Gastrocnemius medialis (tissue), 4 donors: Measurements from ENCODE around the gene NNT. TPM values are rescaled to one million over a fixed set of nuclear protein-coding genes. Genes with fewer than 3 reads are reported as not detected.

Experiments
- ATAC-seq, 2 donors: fragments of 150-250 bp; one replicate each; pipeline ENCODE4 v1.9.1; 2016
- DNase-seq, 2 donors: peaks; one replicate each; pipeline ENCODE4 v3.0.0-alpha.2; 2019
- H3K27ac ChIP-seq, 4 donors: fragments of 200-600 bp; sonication (generic); 1 replicate in 1 of 4; 2 replicates in 3 of 4; pipeline ENCODE4 v1.5.1; 2016 to 2018; ENCODE audit warnings: mild to moderate bottlenecking in 2 of 4, moderate library complexity in 1 of 4
- H3K27me3 ChIP-seq, 3 donors: fragments of 200-600 bp; sonication (generic) in 2 of 3; 1 replicate in 1 of 3; 2 replicates in 2 of 3; pipeline versions ENCODE4 v1.5.1 to v1.6.0; 2016 to 2019; ENCODE audit warnings: mild to moderate bottlenecking in 1 of 3, moderate library complexity in 1 of 3
- H3K36me3 ChIP-seq, 2 donors: fragments of 200-600 bp; sonication (generic) in 1 of 2; one replicate each; pipeline ENCODE4 v1.5.1; 2017 to 2018
- H3K4me1 ChIP-seq, 2 donors: fragments of 200-600 bp; sonication (generic) in 1 of 2; one replicate each; pipeline ENCODE4 v1.5.1; 2016 to 2017; ENCODE audit warnings: mild to moderate bottlenecking in 2 of 2
- H3K4me3 ChIP-seq, 4 donors: fragments of 200-600 bp; sonication (generic) in 3 of 4; 1 replicate in 1 of 4; 2 replicates in 3 of 4; pipeline ENCODE4 v1.5.1; 2016 to 2019; ENCODE audit warnings: mild to moderate bottlenecking in 2 of 4
- H3K9me3 ChIP-seq, 3 donors: fragments of 200-600 bp; sonication (generic) in 2 of 3; 1 replicate in 1 of 3; 2 replicates in 2 of 3; pipeline ENCODE4 v1.5.1; 2016 to 2019
- CTCF ChIP-seq, 5 experiments: fragments of 450-650 bp in 3 of 5; fragments of 200-600 bp in 2 of 5; sonication (generic) in 2 of 5; IDR thresholded peaks in 4 of 5; conservative IDR thresholded peaks in 1 of 5; 1 replicate in 4 of 5; 2 replicates in 1 of 5; pipeline ENCODE4 v1.5.1; 2016 to 2019; ENCODE audit warnings: antibody characterized with exemption in 5 of 5, mild to moderate bottlenecking in 3 of 5, moderate library complexity in 3 of 5
- POLR2A ChIP-seq, 2 donors: fragments of 450-650 bp; IDR thresholded peaks; one replicate each; pipeline ENCODE4 v1.6.1; 2017; ENCODE audit warnings: antibody characterized with exemption in 2 of 2, mild to moderate bottlenecking in 2 of 2, moderate library complexity in 2 of 2
- in situ Hi-C, 4 donors: fragments of 200-750 bp; cut with MboI; loops; one replicate each; pipeline versions ENCODE4 v1.15.0 to v1.8.0; 2017; ENCODE audit warnings: low sequenced_read_pairs in 4 of 4
- intact Hi-C: fragments of 100-400 bp; cut with DNase I; formaldehyde crosslinking; loops from one replicate; pipeline ENCODE4 v1.15.1; 2023; ENCODE audit warnings: low total_unique reads
- total RNA-seq, 4 donors: library from RNA; depleted of rRNA; stranded (reverse); fragments of >200 nt; gene quantifications; one replicate each; pipeline versions ENCODE4 v1.1.0 to v1.2.3, GENCODE V29; 2016

Gene NNT
- total RNA-seq, 4 donors from 2014 or later, result 90.3 to 149 (median 127) TPM

GRCh38 chr5:43635374-43635773 is 32.4 kb downstream of the NNT start:
- DNase-seq (no peak), ATAC-seq (no peak)
- Histone ChIP-seq H3K27ac (peak overlapping the region in 3 of 4 donors; percentile 33 to 48 (median 34)), H3K4me3 (no peak overlapping the region), H3K4me1 (peaks cover 65 to 71% of the 10 kb centered on the region in 2 donors), H3K27me3 (no peaks in the 10 kb centered on the region), H3K36me3 (peaks cover 0 to 3% of the 10 kb centered on the region in 2 donors), H3K9me3 (no peaks in the 10 kb centered on the region)
- in situ Hi-C loops (loop anchor here in 1 of 4 donors (10.0 kb wide), 1 partner anchor 81 kb away; the partner anchor contains the start of gene PAIP1), intact Hi-C loops (no loop called here)
- no peak for TF ChIP-seq POLR2A (IDR thresholded peaks at IDR 0.05)
- no peak for TF ChIP-seq CTCF (IDR thresholded peaks at IDR 0.05 in 4 of 5, conservative IDR thresholded peaks at IDR 0.05 in 1 of 5)

GRCh38 chr5:43636076-43636475 is 33.1 kb downstream of the NNT start:
- H3K36me3 ChIP-seq, result peaks cover 0 to 3% of the 10 kb centered on the region in 2 donors
- H3K27ac ChIP-seq, result peak overlapping the region in 3 of 4 donors; percentile 33 to 48 (median 34)
- in situ Hi-C loops (loop anchor here in 1 of 4 donors (10.0 kb wide), 1 partner anchor 81 kb away; the partner anchor contains the start of gene PAIP1), intact Hi-C loops (no loop called here)
- TF ChIP-seq CTCF (IDR thresholded peaks at IDR 0.05 in 4 of 5, conservative IDR thresholded peaks at IDR 0.05 in 1 of 5) (no peak), POLR2A (IDR thresholded peaks at IDR 0.05) (no peak)
- H3K27me3 ChIP-seq, result no peaks in the 10 kb centered on the region
- DNase-seq (no peak), ATAC-seq (no peak)
- no peak overlapping the region for H3K4me3 ChIP-seq
- no peaks in the 10 kb centered on the region for H3K9me3 ChIP-seq
- peaks cover 59 to 69% of the 10 kb centered on the region in 2 donors for H3K4me1 ChIP-seq

- H3K27me3 ChIP-seq, result no peaks in the 10 kb centered on the region
- H3K9me3 ChIP-seq, result no peaks in the 10 kb centered on the region
- intact Hi-C loops, result no loop called here
- peaks cover 62 to 73% of the 10 kb centered on the region in 2 donors for H3K4me1 ChIP-seq
- in situ Hi-C loops, result loop anchor here in 1 of 4 donors (10.0 kb wide), 1 partner anchor 83 kb away; the partner anchor contains the start of gene PAIP1
- ATAC-seq, result no peak
- DNase-seq, result no peak
- H3K4me3 ChIP-seq, result no peak overlapping the region
- H3K27ac ChIP-seq, result peak overlapping the region in 2 of 4 donors; percentile 0 to 34
- no peak for TF ChIP-seq CTCF (IDR thresholded peaks at IDR 0.05 in 4 of 5, conservative IDR thresholded peaks at IDR 0.05 in 1 of 5)
- no peak for TF ChIP-seq POLR2A (IDR thresholded peaks at IDR 0.05)
- H3K36me3 ChIP-seq, result peaks cover 0 to 3% of the 10 kb centered on the region in 2 donors
Measured at GRCh38 chr5:43637416-43637815, 34.4 kb downstream of the NNT start.

- peaks cover 0 to 3% of the 10 kb centered on the region in 2 donors for H3K36me3 ChIP-seq
- H3K27me3 ChIP-seq, result no peaks in the 10 kb centered on the region
- H3K4me1 ChIP-seq, result peaks cover 68 to 75% of the 10 kb centered on the region in 2 donors
- DNase-seq (no peak), ATAC-seq (no peak)
- H3K9me3 ChIP-seq, result no peaks in the 10 kb centered on the region
- in situ Hi-C loops (loop anchor here in 1 of 4 donors (10.0 kb wide), 1 partner anchor 83 kb away; the partner anchor contains the start of gene PAIP1), intact Hi-C loops (no loop called here)
- peak overlapping the region in 3 of 4 donors; percentile 11 to 58 (median 34) for H3K27ac ChIP-seq
- TF ChIP-seq CTCF (IDR thresholded peaks at IDR 0.05 in 4 of 5, conservative IDR thresholded peaks at IDR 0.05 in 1 of 5), result no peak
- no peak for TF ChIP-seq POLR2A (IDR thresholded peaks at IDR 0.05)
- H3K4me3 ChIP-seq, result no peak overlapping the region
Measured at GRCh38 chr5:43638107-43638506, 35.1 kb downstream of the NNT start.
